Memory B cell (primary cell): Measurements from ENCODE around the gene ZBTB7A.

ENCODE experiments used
- ATAC-seq: fragments of 150-1000 bp; cut with Tn5 transposase; 2 replicates; pipeline ENCODE4 v1.10.0; 2021; ENCODE audit warnings: low read depth, mild to moderate bottlenecking, moderate library complexity
- DNase-seq, 2 donors: peaks; one replicate each; pipeline ENCODE4 v3.0.0; 2022; ENCODE audit warnings: low spot score in 2 of 2
- H3K27ac Mint-ChIP-seq: one replicate; pipeline ENCODE4 v1.8.0; 2022; ENCODE audit warnings: mild to moderate bottlenecking, moderate library complexity, mixed read lengths
- H3K27me3 Mint-ChIP-seq: one replicate; pipeline ENCODE4 v1.8.0; 2022; ENCODE audit warnings: mixed read lengths
- H3K36me3 Mint-ChIP-seq: one replicate; pipeline ENCODE4 v1.8.0; 2022; ENCODE audit warnings: mild to moderate bottlenecking, mixed read lengths
- H3K4me1 Mint-ChIP-seq: one replicate; pipeline ENCODE4 v1.8.0; 2022; ENCODE audit warnings: mixed read lengths
- H3K4me3 Mint-ChIP-seq: one replicate; pipeline ENCODE4 v1.8.0; 2022; ENCODE audit warnings: mild to moderate bottlenecking, moderate library complexity, mixed read lengths
- H3K9me3 Mint-ChIP-seq: one replicate; pipeline ENCODE4 v1.8.0; 2022; ENCODE audit warnings: mixed read lengths

ZBTB7A gene

GRCh38 chr19:4066682-4067395 is at the start of gene ZBTB7A:
ZBTB7A (minus strand) TSS chr19:4066899; CDS start chr19:4055232, 11,667 bp downstream.
- H3K9me3 Mint-ChIP-seq: no peaks in the 10 kb centered on the region
- peaks cover 16% of the 10 kb centered on the region for H3K4me1 Mint-ChIP-seq
- peak within 1 kb of the TSS; percentile 83 for H3K27ac Mint-ChIP-seq

DNA sequence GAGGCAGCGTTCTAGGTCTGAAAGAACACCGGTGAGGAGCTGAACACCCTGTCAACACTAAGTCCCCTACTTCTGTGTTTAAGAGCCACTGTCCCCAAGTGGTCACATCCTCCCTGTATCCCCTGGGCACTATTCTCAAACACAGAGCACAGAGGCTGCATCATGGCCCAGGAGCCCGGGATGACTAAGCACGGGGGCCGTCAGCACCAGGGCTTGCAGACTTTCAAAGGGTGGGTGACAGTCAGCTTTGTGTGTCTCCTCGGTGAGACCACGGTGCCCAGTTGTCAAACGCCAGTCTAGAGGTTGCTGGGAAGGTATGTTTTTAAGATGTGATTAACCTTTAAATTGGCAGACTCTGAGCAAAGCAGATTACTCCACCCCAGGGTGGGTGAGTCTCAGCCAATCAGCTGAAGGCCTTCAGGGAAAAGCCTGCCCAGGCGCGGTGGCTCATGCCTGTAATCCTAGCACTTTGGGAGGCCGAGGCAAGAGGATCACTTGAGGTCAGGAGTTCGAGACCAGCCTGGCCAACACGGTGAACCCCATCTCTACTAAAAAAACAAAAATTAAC is 49.2 kb upstream of the ZBTB7A start:
- DNase-seq (no peak), ATAC-seq (no peak)
- Mint-ChIP-seq H3K27ac (peak overlapping the region; percentile 80), H3K9me3 (no peaks in the 10 kb centered on the region), H3K27me3 (no peaks in the 10 kb centered on the region), H3K36me3 (peaks cover 15% of the 10 kb centered on the region), H3K4me3 (peak overlapping the region; percentile 73), H3K4me1 (peaks cover 28% of the 10 kb centered on the region)

More at GRCh38 chr19:4066682-4067395, at the start of gene ZBTB7A:
- no peaks in the 10 kb centered on the region for H3K27me3 Mint-ChIP-seq
- H3K36me3 Mint-ChIP-seq: peaks cover 1% of the 10 kb centered on the region
- peak within 1 kb of the TSS; percentile 93 for H3K4me3 Mint-ChIP-seq
- ATAC-seq: peak; percentile 35
- DNase-seq: peak; percentile 68 to 71

GRCh38 chr19:4115050-4115817 is 48.5 kb upstream of the ZBTB7A start:
- Mint-ChIP-seq H3K27me3 (no peaks in the 10 kb centered on the region), H3K4me3 (peak overlapping the region; percentile 73), H3K27ac (peak overlapping the region; percentile 80), H3K9me3 (no peaks in the 10 kb centered on the region), H3K4me1 (peaks cover 30% of the 10 kb centered on the region), H3K36me3 (peaks cover 17% of the 10 kb centered on the region)
- peak; percentile 33 to 35 for DNase-seq
- ATAC-seq: peak; percentile 93

GRCh38 chr19:4114181-4114580 is 47.5 kb upstream of the ZBTB7A start:
- H3K36me3 Mint-ChIP-seq: peaks cover 15% of the 10 kb centered on the region
- H3K4me3 Mint-ChIP-seq: peak overlapping the region; percentile 3
- H3K27ac Mint-ChIP-seq: peak overlapping the region; percentile 63

DNA sequence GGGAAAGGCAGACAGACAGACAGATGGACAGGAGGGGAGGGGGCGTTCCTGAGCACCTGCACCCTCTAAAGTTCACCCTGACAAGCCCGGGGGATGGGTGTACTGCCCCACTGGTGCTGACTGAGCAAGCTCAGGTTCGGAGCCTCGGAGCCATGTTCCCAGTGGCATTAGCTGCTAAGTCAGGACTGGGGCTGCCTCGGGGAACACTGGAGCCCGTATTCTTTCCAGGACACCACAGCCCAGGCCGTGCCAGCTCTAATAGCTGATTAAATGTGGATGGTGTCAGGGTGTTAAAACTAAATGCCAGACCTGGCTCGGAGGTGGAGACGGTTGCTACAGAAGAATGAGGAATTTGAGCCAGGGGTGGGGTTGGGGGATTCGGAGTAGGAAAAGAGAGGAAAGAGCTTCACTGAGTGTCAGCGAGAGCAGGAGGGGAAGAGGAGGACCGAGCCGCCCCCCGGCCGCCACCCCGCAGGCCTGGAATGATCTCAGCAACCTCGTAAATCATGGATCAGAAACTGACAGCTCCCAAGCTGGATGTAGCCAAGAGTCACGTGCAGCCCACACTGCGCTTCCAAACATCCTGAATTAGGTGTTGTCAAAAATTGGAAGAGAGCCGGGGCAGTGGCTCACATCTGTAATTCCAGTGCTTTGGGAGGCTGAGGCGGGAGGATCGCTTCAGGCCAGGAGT is 46.8 kb upstream of the ZBTB7A start:
- Mint-ChIP-seq H3K4me3 (peak overlapping the region; percentile 59), H3K9me3 (no peaks in the 10 kb centered on the region), H3K27me3 (no peaks in the 10 kb centered on the region), H3K27ac (peak overlapping the region; percentile 28), H3K36me3 (peaks cover 15% of the 10 kb centered on the region), H3K4me1 (peaks cover 39% of the 10 kb centered on the region)
- DNase-seq (no peak), ATAC-seq (no peak)

More at GRCh38 chr19:4114181-4114580, 47.5 kb upstream of the ZBTB7A start:
- ATAC-seq (no peak), DNase-seq (no peak)
- Mint-ChIP-seq H3K27me3 (no peaks in the 10 kb centered on the region), H3K9me3 (no peaks in the 10 kb centered on the region), H3K4me1 (peaks cover 32% of the 10 kb centered on the region)

DNA sequence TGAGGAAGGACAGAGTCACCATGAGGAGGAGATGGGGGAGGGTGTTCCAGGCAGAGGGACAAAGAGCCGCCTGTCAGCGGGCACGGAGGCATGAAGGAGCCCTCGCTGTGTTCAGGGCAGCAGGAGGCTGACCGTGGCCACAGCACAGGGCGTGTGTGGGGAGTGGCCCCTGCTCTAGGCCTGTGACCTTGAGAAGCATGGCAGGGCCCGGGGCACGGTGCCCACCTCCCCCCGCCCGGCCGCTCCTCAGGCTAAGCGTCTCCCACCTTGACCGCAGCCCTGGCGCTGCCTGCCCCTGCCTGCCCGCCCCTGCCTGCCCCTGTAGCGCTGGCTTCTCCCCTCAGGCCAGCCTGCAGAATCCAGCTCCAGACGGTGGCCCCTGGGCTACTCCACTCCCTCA is 45.7 kb upstream of the ZBTB7A start:
- Mint-ChIP-seq H3K4me3 (no peak overlapping the region), H3K4me1 (peaks cover 37% of the 10 kb centered on the region), H3K27me3 (no peaks in the 10 kb centered on the region), H3K27ac (no peak overlapping the region), H3K9me3 (no peaks in the 10 kb centered on the region), H3K36me3 (peaks cover 12% of the 10 kb centered on the region)
- DNase-seq (no peak), ATAC-seq (no peak)

DNA sequence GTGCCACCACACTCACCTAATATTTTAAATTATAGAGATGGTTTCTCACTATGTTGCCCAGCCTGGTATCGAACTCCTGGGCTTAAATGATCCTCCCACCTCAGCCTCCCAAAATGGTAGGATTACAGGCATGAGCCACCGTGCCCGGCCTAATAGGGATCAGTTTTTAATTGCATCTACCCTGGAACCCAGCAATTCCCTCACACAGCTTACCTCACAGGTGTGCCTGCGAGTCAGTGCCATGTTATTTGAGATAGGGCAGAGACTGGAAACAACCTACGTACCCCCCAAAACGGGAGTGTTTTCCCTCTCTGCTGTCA is 42.9 kb upstream of the ZBTB7A start:
- Mint-ChIP-seq H3K36me3 (peaks cover 17% of the 10 kb centered on the region), H3K27ac (peak overlapping the region; percentile 92)
- ATAC-seq: no peak

DNA sequence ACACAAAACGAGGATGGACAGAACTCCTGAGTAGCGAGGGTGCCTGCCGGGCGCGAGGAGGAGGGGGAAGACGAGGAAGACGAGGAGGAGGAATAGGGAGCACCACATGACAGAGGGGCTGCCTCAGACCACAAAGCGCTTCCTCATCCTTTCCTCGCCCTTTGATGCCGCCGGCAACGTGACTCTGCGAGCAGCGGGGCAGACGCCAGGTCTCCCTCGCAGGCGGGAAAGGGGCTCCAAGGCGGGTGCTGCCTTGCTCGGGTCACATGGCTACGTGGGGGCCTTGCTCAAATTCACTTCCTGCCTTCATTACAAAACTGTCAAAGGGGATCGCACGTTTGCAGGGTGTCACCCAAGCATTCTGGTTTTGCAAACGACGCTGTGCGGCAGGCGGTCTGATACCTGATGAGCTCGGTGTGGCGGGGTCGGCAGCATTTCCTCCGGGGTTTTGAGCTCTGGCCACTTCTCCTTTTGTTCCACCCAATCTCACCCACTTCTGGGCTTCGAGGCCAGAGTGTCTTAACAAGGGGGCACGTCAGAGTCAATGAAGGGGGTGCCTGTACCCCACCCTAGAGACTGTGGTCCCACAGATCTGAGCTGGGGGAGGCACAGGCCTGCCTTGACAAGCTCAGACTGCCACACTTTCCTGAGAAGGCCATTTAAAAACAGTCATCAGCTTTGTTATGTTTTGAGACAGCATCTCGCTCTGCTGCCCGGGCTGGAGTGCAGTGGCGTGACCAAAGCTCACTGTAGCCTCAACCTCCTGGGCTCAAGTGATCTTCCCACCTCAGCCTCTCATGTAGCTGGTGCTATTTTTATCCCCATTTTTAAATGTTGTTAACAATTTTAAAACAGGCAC is 42.3 kb upstream of the ZBTB7A start:
- H3K4me3 Mint-ChIP-seq: peak overlapping the region; percentile 75
- DNase-seq (peak; percentile 70 to 84), ATAC-seq (peak; percentile 87)
- no peaks in the 10 kb centered on the region for H3K27me3 Mint-ChIP-seq
- H3K9me3 Mint-ChIP-seq: no peaks in the 10 kb centered on the region
- peaks cover 17% of the 10 kb centered on the region for H3K36me3 Mint-ChIP-seq
- peak overlapping the region; percentile 92 for H3K27ac Mint-ChIP-seq
- H3K4me1 Mint-ChIP-seq: peaks cover 28% of the 10 kb centered on the region

More for the DNA sequence above, 42.9 kb upstream of the ZBTB7A start:
- no peaks in the 10 kb centered on the region for H3K27me3 Mint-ChIP-seq
- peaks cover 31% of the 10 kb centered on the region for H3K4me1 Mint-ChIP-seq
- DNase-seq: no peak
- H3K9me3 Mint-ChIP-seq: no peaks in the 10 kb centered on the region
- peak overlapping the region; percentile 11 for H3K4me3 Mint-ChIP-seq

- DNase-seq (no peak), ATAC-seq (no peak)
- no peak overlapping the region for H3K27ac Mint-ChIP-seq
- no peaks in the 10 kb centered on the region for H3K27me3 Mint-ChIP-seq
- peaks cover 14% of the 10 kb centered on the region for H3K36me3 Mint-ChIP-seq
- H3K4me3 Mint-ChIP-seq: no peak overlapping the region
- no peaks in the 10 kb centered on the region for H3K9me3 Mint-ChIP-seq
- peaks cover 5% of the 10 kb centered on the region for H3K4me1 Mint-ChIP-seq
Measured at GRCh38 chr19:4103080-4103433, 36.4 kb upstream of the ZBTB7A start.

GRCh38 chr19:4102339-4103079 is 35.8 kb upstream of the ZBTB7A start:
- ATAC-seq (no peak), DNase-seq (no peak)
- Mint-ChIP-seq H3K36me3 (peaks cover 13% of the 10 kb centered on the region), H3K4me1 (peaks cover 5% of the 10 kb centered on the region), H3K27me3 (no peaks in the 10 kb centered on the region), H3K9me3 (no peaks in the 10 kb centered on the region), H3K4me3 (no peak overlapping the region), H3K27ac (no peak overlapping the region)

- Mint-ChIP-seq H3K9me3 (no peaks in the 10 kb centered on the region), H3K27me3 (no peaks in the 10 kb centered on the region), H3K4me3 (no peak overlapping the region), H3K4me1 (peaks cover 3% of the 10 kb centered on the region), H3K36me3 (peaks cover 12% of the 10 kb centered on the region), H3K27ac (no peak overlapping the region)
- ATAC-seq (no peak), DNase-seq (no peak)
Measured at GRCh38 chr19:4101496-4101770, 34.7 kb upstream of the ZBTB7A start.

DNA sequence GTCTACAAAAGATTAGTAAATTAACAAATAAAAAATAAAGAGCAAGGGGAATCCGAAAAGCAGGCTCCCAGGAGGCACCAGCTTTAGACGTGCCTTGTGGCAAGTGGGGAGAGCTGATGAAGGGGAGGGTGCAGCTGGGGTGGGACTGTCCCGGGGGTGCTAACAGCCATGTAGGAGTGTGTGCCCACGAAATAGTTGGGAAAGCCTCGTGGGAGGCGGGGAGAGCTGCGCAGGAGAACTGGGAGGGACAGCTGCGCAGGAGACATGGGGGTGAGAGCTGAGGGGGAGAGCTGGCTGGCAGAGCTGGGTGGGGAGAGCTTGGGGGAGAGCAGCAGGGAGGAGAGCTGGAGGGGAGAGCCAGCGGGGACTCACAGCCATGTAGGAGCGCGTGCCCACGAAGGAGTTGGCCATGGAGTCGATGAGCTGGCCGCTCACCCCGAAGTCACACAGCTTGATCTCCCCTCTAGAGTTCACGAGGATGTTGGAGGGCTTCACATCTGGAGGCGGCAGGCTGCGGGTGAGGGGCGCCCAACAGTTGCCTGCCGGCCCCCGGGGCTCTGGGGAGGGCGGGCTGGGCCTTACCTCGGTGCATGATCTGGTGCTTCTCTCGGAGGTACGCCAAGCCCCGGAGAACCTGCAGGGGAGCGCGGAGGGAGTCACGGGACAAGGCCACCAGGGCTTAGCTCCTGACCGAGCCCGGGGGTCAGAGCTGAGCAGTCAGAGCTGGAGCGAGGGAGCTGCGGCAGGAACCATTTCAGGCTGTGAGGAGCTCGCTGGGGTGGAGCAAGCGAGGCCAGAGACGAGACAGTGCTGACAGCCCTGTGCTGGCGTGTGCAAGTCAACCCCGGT is 34.2 kb upstream of the ZBTB7A start:
- Mint-ChIP-seq H3K4me3 (no peak overlapping the region), H3K27ac (no peak overlapping the region), H3K4me1 (peaks cover 3% of the 10 kb centered on the region), H3K36me3 (peaks cover 13% of the 10 kb centered on the region), H3K9me3 (no peaks in the 10 kb centered on the region), H3K27me3 (no peaks in the 10 kb centered on the region)
- DNase-seq (no peak), ATAC-seq (no peak)
